ENCODE results near the gene FBXL16. TPM values are rescaled to one million over a fixed set of nuclear protein-coding genes. Genes with fewer than 3 reads are reported as not detected.

FBXL16 gene
- total and polyA plus RNA-seq, 2 of the 13 experiments (the other 11 are each of a cell fraction or from before 2014, with no cell fraction given) = 0.22 to 2.0 TPM

- TF ChIP-seq ZNF850 (CRISPR knock-in tag; conservative IDR thresholded peaks at IDR 0.05) = no peak
- TF ChIP-seq CCAR2 (optimal IDR thresholded peaks at IDR 0.05; ENCODE audit: low read depth, low read length) = no peak
- TF ChIP-seq DR1 (CRISPR knock-in tag; IDR thresholded peaks at IDR 0.05) = no peak
- TF ChIP-seq NR0B2 (CRISPR knock-in tag; IDR thresholded peaks at IDR 0.05) = no peak
- peak; percentile 23; the same call in 1 of the 2 replicates for TF ChIP-seq GPN1 (CRISPR knock-in tag; IDR thresholded peaks at IDR 0.05; ENCODE audit: borderline replicate concordance)
- TF ChIP-seq ZNF510 (CRISPR knock-in tag; IDR thresholded peaks at IDR 0.05; ENCODE audit: low read depth) = no peak
- no peak for TF ChIP-seq KMT2A (CRISPR knock-in tag; IDR thresholded peaks at IDR 0.05)
- no peak for TF ChIP-seq MIER3 (CRISPR knock-in tag; IDR thresholded peaks at IDR 0.05; ENCODE audit: borderline replicate concordance)
- TF ChIP-seq DZIP1 (CRISPR knock-in tag; IDR thresholded peaks at IDR 0.05) = no peak
- no peak for TF ChIP-seq ZNF337 (CRISPR knock-in tag; IDR thresholded peaks at IDR 0.05; ENCODE audit: borderline replicate concordance, low read depth)
- no peak for TF ChIP-seq CREB3 (CRISPR knock-in tag; IDR thresholded peaks at IDR 0.05)
- no peak for TF ChIP-seq SOX13 (IDR thresholded peaks at IDR 0.05)
- no peak for TF ChIP-seq SOX13 (CRISPR knock-in tag; conservative IDR thresholded peaks at IDR 0.05 in 1 of 2, IDR thresholded peaks at IDR 0.05 in 1 of 2)
- no peak for TF ChIP-seq HMG20B (CRISPR knock-in tag; conservative IDR thresholded peaks at IDR 0.05)
- TF ChIP-seq TEF (CRISPR knock-in tag; IDR thresholded peaks at IDR 0.05) = no peak
- TF ChIP-seq AHR (CRISPR knock-in tag; IDR thresholded peaks at IDR 0.05) = peak; percentile 96; the same call in 1 of the 2 replicates
- no peak for TF ChIP-seq MED13 (CRISPR knock-in tag; IDR thresholded peaks at IDR 0.05)
- TF ChIP-seq KAT7 (CRISPR knock-in tag; IDR thresholded peaks at IDR 0.05; ENCODE audit: borderline replicate concordance) = no peak; the same call in 1 of the 2 replicates
- TF ChIP-seq HOMEZ (CRISPR knock-in tag; IDR thresholded peaks at IDR 0.05; ENCODE audit: low read depth) = no peak
- TF ChIP-seq ZNF281 (CRISPR knock-in tag; IDR thresholded peaks at IDR 0.05; ENCODE audit: borderline replicate concordance) = no peak
- 0 out of 2 replicates have a peak, but pooled peaks have one; percentile 52 for TF ChIP-seq ZNF205 (CRISPR knock-in tag; IDR thresholded peaks at IDR 0.05)
These were observed 10.1 kb downstream of the FBXL16 start (continued) for GRCh38 chr16:695355-696089.
